GM21717 (cell line): ENCODE results near the gene TECPR1.

Experiments used
- ATAC-seq: cut with Tn5 transposase; IDR thresholded peaks from one replicate; pipeline ENCODE4 v1.9.1; 2021; ENCODE audit warnings: mild to moderate bottlenecking, moderate library complexity; ENCODE audit not compliant: unreplicated experiment

Gene TECPR1

DNA sequence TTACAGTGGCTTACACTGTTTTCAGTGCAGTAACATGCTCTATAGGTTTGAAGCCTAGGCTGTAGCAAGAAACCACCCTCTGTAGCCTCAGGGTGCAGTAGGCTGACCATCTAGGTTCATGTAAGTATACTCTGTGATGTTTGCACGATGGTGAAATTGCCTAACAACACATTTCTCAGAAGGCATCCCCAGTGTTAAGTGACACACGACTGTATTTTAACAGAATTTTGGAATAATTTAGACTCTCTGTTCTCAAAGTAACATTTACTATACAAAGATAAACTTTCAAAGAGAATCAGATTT is 85.4 kb downstream of the TECPR1 start:
- ATAC-seq: no peak

DNA sequence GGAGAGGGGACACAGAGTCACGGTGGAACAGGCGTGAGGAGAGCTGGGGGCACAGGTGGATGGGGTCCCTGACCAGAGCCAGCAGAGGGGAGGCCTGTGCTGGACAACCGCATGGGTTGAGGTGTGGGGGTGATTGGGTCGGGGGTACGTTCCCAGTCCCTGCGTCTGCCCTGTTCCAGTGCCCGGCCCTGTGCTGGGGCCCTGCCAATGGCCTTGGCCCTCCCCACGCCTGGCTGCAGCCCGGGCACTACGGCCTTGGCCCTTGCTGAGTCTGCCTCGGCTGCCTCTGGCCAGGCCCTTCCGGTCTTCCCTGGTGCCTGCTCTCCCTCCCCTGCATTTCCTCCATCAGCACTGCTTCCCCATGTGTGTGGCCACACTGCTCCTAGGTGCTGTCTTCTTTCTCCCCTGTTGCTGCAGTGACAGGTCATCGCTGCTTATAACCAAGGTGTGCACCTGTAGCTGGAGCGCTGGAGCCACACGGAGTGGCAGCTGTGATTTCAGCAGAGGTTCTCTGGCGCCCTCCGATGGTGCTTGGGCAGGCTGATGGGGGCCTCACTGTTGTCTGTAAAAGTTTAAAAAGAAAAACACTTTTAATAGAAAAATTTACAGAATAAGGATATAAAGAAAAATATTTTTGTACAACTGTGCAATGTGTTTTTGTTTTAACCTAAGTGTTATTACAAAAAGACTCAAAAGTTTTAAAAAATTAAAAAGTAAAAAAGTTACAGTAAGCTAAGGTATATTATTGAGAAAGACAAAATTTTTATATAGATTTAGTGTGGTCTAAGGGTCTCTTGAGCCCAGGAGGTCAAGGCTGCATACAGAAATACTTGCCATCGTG is 86.0 kb downstream of the TECPR1 start:
- no peak for ATAC-seq
